Measurements from ENCODE around the gene ZNF804B.

DNA sequence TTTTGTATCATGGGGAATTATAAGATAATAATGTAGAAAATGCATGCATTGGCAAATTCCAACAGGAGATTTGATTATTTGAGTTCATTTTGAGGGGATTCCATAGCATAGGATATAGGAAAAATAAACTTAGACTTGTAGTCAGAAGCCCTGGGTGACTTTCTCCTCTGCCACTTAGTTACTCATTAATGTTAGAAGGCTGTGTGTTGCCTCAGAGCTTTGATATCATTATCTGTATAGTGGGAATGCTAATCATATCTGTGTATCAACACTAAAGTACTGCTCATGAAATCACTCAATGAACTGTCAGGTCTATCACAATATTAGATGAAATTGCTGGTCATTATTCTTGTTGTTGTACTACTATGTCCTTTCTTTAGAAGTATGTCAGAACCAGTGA lies 59.1 kb downstream of the ZNF804B start:
- TF ChIP-seq, protein P1, sequence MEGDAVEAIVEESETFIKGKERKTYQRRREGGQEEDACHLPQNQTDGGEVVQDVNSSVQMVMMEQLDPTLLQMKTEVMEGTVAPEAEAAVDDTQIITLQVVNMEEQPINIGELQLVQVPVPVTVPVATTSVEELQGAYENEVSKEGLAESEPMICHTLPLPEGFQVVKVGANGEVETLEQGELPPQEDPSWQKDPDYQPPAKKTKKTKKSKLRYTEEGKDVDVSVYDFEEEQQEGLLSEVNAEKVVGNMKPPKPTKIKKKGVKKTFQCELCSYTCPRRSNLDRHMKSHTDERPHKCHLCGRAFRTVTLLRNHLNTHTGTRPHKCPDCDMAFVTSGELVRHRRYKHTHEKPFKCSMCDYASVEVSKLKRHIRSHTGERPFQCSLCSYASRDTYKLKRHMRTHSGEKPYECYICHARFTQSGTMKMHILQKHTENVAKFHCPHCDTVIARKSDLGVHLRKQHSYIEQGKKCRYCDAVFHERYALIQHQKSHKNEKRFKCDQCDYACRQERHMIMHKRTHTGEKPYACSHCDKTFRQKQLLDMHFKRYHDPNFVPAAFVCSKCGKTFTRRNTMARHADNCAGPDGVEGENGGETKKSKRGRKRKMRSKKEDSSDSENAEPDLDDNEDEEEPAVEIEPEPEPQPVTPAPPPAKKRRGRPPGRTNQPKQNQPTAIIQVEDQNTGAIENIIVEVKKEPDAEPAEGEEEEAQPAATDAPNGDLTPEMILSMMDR (IDR thresholded peaks at IDR 0.05; ENCODE audit: low read depth, low read length, missing input control), result no peak
- no peak for TF ChIP-seq SP1 (IDR thresholded peaks at IDR 0.05)
- no peak for TF ChIP-seq RAD21 (IDR thresholded peaks at IDR 0.05)
- no peak for TF ChIP-seq EGR1 (IDR thresholded peaks at IDR 0.05; ENCODE audit: low read depth in 2 of 2)

Measured in liver (tissue), 3 donors.